C4-2B (cell line): ENCODE results near the gene ZHX3.
A peak's percentile ranks its signal among the peaks of the same experiment; 100 is the strongest.

Source experiments
- H3K27ac ChIP-seq: fragments of 450-650 bp; 2 replicates; pipeline ENCODE4 v1.5.1; 2017
- ZFX ChIP-seq: fragments of 450-650 bp; IDR thresholded peaks from 2 replicates; pipeline ENCODE4 v1.6.1; 2017
- TF ChIP-seq, protein P1 (sequence below): fragments of 450-650 bp; conservative IDR thresholded peaks from 2 replicates; pipeline ENCODE4 v1.5.1; 2017; ENCODE audit warnings: mild to moderate bottlenecking

ZHX3 gene

DNA sequence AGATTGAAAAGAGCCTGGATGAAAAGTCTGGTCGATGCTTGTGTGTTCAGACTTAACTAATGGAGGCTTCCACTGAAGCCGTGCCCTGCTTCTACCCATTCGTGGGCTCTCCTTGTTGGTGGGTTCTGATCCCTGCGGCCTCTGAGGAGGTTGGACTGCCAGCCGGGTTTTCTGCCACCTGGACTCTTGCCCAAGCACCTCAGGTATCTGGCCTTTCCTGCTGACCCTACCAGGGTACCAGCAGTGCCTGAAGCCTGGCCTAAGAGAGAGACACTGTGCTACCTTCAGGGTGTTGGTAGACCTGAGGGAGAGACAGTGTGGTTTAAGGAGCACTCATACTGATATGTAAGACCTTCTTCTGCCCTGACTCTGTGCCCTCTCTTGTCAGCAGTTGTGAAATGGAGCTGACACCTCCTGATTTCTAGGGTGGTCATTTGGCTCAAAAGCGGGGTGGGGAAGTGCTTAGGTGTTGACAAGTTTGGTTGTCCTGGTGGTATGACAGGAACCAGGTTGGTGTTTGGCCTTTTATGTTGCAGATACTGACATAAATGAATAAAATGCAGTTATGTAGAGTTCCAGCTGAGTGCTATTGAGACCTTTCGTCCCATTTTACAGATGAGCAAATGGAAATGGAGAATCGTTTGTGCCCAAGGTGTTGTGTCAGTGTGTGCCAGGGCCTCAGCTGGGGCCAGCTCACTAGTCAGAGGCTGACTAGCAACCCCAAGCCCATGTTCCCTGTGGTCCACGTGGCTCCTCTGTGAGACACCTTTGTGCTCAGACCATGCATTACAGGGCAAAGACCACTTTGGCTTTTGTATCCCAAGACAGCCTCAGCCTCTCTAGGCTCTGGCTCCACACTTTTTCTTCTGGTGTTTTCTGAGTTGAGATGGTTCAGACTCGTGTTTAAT lies 177.1 kb downstream of the ZHX3 start:
- no peak overlapping the region for H3K27ac ChIP-seq
- TF ChIP-seq, protein P1, sequence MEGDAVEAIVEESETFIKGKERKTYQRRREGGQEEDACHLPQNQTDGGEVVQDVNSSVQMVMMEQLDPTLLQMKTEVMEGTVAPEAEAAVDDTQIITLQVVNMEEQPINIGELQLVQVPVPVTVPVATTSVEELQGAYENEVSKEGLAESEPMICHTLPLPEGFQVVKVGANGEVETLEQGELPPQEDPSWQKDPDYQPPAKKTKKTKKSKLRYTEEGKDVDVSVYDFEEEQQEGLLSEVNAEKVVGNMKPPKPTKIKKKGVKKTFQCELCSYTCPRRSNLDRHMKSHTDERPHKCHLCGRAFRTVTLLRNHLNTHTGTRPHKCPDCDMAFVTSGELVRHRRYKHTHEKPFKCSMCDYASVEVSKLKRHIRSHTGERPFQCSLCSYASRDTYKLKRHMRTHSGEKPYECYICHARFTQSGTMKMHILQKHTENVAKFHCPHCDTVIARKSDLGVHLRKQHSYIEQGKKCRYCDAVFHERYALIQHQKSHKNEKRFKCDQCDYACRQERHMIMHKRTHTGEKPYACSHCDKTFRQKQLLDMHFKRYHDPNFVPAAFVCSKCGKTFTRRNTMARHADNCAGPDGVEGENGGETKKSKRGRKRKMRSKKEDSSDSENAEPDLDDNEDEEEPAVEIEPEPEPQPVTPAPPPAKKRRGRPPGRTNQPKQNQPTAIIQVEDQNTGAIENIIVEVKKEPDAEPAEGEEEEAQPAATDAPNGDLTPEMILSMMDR: no peak

DNA sequence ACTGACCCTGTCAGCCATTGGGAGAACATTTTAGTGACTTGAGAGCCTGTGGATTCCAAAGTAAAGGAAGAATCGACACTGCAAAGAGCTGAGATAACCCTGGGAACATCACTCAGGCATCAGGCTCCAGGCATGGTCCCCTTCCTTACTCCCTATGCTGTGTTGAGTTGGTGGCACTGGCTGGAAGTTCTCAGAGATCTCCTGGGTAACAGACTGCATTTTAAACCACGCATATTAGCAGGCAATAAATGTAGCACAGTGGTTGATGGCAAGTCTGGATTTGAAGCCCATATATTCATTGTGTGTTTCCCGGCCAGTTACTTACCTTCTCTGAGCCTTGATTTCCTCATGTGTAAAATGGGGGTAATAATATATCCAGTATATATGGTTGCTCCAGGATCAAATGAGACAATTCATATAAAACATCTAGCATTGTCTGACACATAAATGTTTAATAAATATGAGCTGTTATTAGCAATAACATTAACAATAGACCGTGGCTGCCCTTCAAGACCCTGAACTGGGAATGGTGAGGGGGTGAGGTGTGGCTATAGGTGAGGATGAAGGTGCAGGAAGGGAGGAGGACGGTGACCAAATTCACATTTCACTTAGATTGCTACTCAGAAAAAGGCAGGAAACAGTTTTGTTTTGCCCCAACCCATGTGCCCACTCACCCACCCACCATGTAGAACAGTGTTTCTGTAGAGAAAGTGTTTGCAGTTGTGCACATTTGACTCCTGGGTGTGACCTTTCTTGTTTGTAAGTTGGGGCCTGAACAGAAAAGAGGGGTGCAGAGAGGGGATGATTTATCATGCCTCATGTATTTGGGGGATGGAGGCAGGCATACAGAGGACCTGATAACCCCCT lies 178.1 kb downstream of the ZHX3 start:
- no peak for TF ChIP-seq ZFX
- TF ChIP-seq, protein P1: no peak
- H3K27ac ChIP-seq: no peak overlapping the region

DNA sequence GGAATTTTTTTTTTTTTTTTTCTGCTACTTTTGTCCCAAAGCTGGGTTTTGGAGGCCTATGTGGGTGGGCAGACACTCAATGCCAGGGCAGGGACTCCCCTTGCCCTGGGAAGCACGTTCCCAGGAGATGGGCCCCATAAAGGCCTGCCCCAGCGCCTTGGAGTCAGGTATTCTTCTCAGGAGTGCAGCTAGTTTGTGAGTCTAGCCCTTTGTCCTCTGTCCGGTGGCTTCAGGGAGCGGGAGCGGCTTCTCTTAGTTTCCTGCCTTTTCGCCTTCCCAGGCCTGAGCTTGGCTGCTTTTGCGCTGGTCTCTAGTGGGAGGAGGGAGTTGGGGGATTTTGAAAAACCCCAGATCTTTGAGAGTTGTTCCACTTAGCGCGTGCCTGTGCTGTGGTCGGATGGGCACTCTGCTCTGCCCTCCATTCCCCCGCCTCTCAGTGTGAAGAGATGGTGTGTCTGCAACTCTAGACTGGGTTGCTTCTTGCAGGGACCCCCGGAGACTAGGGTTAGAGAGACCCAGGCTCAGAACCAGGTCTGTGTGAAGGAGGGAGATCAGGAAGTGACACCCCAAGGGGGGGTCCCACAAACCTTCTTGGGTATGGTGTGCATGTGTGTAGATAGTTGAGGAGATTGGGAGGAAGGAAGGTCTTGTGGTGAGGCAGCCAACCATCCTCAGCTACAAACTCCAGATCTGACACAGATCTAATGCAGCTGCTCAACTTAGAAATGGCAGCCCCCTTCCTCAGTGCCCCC lies 178.9 kb downstream of the ZHX3 start:
- H3K27ac ChIP-seq: peak overlapping the region; percentile 88

DNA sequence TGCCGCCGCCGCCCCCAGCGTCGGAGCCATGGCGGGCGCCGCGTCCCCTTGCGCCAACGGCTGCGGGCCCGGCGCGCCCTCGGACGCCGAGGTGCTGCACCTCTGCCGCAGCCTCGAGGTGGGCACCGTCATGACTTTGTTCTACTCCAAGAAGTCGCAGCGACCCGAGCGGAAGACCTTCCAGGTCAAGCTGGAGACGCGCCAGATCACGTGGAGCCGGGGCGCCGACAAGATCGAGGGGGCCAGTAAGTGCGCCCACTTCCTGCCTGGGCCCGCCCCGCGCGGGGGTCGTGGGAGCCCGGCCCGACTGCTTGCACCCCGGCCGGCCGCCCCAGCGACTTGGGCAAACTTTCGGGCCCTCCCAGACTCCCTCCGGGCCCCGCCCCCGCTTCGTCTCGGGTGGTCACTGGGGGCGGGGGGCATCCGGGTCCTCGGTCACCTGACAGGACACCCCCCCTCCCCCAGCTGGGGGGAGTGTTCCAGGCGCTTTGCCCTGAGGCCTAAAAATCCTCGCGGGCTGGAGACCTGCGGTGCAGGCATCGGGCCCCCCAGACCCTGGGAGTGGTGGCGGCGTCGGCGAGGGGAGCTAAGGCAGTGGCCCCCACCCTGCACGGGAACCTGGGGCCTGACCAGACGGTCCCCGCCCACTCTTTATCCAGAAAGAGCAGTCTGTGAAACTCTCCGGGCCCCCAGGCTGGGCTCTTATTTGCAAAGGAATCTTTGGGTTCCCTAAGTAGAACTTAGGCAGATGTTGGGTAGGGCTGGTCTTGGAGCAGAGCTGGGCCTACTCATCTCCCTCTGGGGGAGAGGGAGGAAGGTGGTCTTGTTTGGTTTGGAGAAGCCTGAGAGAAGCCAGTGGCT lies 179.7 kb downstream of the ZHX3 start:
- TF ChIP-seq ZFX: no peak
- TF ChIP-seq, protein P1: no peak
- H3K27ac ChIP-seq: peak overlapping the region; percentile 88

More for the DNA sequence above, 178.9 kb downstream of the ZHX3 start:
- no peak for TF ChIP-seq ZFX
- TF ChIP-seq, protein P1: no peak

DNA sequence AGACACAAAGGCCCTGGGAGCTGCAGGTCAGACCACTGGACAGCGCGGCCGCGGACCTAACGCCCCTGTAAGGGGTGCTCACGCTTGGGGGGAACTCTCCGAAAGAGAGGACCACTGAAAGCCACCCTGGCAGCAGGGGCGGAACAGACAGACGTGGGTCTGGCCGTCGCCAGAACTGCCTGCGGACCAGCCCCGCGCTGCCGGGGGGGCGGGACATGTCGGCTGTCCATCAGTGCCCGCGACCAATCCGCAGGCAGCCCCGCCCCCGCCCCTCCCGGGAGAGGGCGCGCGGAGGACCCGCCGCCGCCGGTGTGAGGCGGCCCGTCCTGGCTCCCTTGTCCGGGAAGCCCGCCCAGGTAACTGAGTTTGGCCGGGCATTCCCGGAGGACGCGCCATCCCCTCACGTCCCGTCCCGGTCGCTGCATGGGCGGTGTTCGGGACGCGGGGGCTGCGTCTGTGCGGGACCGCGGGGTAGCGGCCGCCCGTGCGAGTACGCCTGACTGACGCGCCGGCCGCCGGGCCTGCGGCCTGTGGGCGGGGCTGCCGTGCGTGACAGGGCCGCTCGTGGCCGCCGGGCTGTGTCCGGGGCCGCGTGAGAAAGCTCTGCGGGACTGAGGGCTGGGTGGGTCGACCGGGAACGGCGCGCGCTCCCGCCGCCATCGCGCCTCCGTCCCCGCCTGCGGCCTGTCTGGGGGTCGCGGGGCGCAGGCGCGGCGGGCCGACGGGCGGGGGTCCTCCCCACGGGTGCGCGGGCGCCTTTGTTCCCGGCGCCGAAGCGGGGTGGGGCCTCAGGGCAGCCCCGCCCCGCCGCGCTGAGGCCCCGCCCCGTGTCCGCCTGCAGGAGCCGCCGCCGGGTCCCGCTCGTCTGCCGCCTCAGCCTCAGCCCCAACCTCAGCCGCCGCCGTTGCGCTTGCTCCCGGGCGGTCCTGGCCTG lies 180.6 kb downstream of the ZHX3 start, which contains the start of gene PLCG1:
Gene PLCG1 (plus strand): TSS at position 864 of the 934 bp plus-strand sequence. CDS start 99 bp downstream, outside the sequence.
- TF ChIP-seq, protein P1: no peak
- peak; percentile 94 for TF ChIP-seq ZFX
- H3K27ac ChIP-seq: peak within 1 kb of the TSS; percentile 88
